ENCODE results near the gene STYK1. TPM values are rescaled to one million over a fixed set of nuclear protein-coding genes. Genes with fewer than 3 reads are reported as not detected.

Gene STYK1
- total RNA-seq, 2 experiments from 2014 or later: 0.70 to 1.1 TPM

DNA sequence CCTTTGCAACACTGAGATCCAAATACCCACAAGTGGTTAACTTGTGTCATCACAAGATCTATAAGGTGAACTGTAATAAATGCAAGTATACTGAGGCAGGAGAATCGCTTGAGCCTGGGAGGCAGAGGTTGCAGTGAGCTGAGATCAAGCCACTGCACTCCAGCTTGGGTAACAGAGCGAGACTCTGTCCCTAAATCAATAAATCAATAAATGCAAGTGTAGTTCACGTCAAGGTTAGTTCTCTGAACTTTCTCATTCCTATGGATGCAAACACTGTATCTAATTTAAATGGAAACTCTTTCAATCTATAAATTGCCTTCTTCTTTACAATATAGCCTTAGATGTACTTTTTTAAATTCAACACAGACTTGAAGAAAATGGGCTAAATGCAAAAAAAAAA is 63.7 kb downstream of the STYK1 start:
- ChIA-PET CTCF (no interaction called here), POLR2A (no interaction called here)
- Mint-ChIP-seq H3K4me1 (ENCODE audit: low read depth) (peaks cover 28% of the 10 kb centered on the region), H3K36me3 (ENCODE audit: low read depth) (peaks cover 65% of the 10 kb centered on the region), H3K9me3 (no peaks in the 10 kb centered on the region), H3K4me3 (no peak overlapping the region), H3K27me3 (peaks cover 2% of the 10 kb centered on the region), H3K27ac (no peak overlapping the region)
- TF ChIP-seq, protein P1, sequence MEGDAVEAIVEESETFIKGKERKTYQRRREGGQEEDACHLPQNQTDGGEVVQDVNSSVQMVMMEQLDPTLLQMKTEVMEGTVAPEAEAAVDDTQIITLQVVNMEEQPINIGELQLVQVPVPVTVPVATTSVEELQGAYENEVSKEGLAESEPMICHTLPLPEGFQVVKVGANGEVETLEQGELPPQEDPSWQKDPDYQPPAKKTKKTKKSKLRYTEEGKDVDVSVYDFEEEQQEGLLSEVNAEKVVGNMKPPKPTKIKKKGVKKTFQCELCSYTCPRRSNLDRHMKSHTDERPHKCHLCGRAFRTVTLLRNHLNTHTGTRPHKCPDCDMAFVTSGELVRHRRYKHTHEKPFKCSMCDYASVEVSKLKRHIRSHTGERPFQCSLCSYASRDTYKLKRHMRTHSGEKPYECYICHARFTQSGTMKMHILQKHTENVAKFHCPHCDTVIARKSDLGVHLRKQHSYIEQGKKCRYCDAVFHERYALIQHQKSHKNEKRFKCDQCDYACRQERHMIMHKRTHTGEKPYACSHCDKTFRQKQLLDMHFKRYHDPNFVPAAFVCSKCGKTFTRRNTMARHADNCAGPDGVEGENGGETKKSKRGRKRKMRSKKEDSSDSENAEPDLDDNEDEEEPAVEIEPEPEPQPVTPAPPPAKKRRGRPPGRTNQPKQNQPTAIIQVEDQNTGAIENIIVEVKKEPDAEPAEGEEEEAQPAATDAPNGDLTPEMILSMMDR (IDR thresholded peaks at IDR 0.05): no peak
- intact Hi-C loops (cut with micrococcal nuclease): no loop called here
- DNase-seq (no peak), ATAC-seq (no peak)

DNA sequence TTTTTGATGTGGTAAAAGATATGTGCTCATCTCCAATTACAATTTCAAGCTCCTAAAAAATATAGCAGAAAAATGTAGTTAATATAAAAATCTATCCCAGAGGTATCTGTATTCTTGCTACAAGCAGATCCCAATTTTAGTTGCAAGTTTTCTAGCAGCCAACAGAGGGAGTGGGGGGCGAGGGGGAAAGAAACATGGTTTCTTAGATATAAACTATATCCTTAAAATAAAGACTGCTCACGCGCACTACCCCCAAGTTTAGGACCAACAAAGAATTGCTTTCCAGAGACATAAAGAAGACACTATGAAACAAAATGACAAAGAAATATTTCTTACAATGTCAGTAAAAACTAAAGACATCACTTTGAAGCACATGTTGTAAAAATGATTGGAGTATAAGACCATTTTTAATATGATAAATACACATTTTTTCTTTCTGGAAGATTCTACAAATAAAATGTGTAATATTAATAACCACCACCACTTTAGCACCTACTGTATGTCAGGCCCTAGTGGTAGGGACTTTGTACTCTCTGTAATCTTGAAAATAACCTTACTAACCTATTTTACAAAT is 65.9 kb downstream of the STYK1 start:
- no peaks in the 10 kb centered on the region for H3K27me3 Mint-ChIP-seq
- no peak overlapping the region for H3K4me3 Mint-ChIP-seq
- ChIA-PET POLR2A (interaction anchor here (0.8 kb wide), 1 partner anchor 49 kb away, joined by 3 read pairs; no protein-coding TSS in a partner anchor), CTCF (interaction anchor here (0.6 to 1.2 kb wide), 5 partner anchors 11 to 945 kb away, joined by 3 read pairs; partner anchors contain the start of gene STYK1)
- H3K9me3 Mint-ChIP-seq: no peaks in the 10 kb centered on the region
- DNase-seq (peak; percentile 19), ATAC-seq (no peak)
- H3K27ac Mint-ChIP-seq: no peak overlapping the region
- TF ChIP-seq, protein P1 (IDR thresholded peaks at IDR 0.05): peak; percentile 35
- peaks cover 27% of the 10 kb centered on the region for H3K4me1 Mint-ChIP-seq (ENCODE audit: low read depth)
- intact Hi-C loops (cut with micrococcal nuclease): no loop called here
- peaks cover 75% of the 10 kb centered on the region for H3K36me3 Mint-ChIP-seq (ENCODE audit: low read depth)

DNA sequence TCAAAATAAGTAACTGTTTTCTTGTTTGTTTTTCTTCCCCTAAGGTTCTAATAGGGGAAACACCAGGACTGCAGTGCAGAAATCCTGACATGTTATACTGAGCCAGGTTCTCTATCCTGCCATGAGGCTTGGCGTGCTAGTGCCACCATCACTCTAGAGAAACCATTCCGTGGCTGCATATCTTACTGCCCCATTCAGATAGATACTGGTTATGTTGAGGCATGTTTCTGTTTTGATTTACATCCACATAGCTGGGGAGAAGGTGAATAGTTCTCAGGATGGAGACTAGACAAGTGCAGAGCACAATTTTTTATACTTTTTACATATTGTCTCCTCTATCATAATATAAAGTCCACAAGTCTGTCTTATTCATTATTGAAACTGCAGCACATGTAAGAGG is 72.0 kb downstream of the STYK1 start:
- intact Hi-C loops (cut with micrococcal nuclease): no loop called here
- DNase-seq (no peak), ATAC-seq (no peak)
- ChIA-PET POLR2A (interaction anchor here (0.9 kb wide), 1 partner anchor 15 kb away, joined by 3 read pairs; no protein-coding TSS in a partner anchor), CTCF (no interaction called here)
- H3K4me1 Mint-ChIP-seq (ENCODE audit: low read depth): peaks cover 13% of the 10 kb centered on the region
- H3K4me3 Mint-ChIP-seq: no peak overlapping the region
- no peaks in the 10 kb centered on the region for H3K27me3 Mint-ChIP-seq
- H3K36me3 Mint-ChIP-seq (ENCODE audit: low read depth): peaks cover 41% of the 10 kb centered on the region
- TF ChIP-seq, protein P1 (IDR thresholded peaks at IDR 0.05): no peak
- peak overlapping the region; percentile 31 for H3K27ac Mint-ChIP-seq
- no peaks in the 10 kb centered on the region for H3K9me3 Mint-ChIP-seq

DNA sequence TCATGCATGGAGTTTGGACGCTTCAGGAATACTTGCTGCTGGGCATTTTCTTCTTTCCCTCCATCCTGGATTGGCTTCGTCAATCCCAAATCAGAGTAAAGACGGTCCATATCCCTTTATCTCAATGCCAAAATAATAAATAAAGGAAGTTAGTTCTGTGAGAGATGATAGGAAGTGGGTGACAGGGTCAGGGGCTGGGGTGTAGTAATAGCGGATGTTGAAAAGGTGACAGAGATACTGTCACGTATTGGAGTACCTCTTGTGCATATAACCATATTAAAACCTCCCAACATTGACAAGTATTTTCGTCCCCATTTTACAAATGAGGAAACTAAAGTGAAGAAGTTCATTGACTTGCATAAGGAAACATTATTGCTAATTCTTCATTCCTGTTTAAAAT is 72.9 kb downstream of the STYK1 start:
- ChIA-PET CTCF (no interaction called here), POLR2A (no interaction called here)
- H3K4me1 Mint-ChIP-seq (ENCODE audit: low read depth): peaks cover 13% of the 10 kb centered on the region
- no peaks in the 10 kb centered on the region for H3K27me3 Mint-ChIP-seq
- TF ChIP-seq, protein P1 (IDR thresholded peaks at IDR 0.05): no peak
- H3K4me3 Mint-ChIP-seq: peak overlapping the region; percentile 3
- ATAC-seq: no peak
- H3K36me3 Mint-ChIP-seq (ENCODE audit: low read depth): peaks cover 47% of the 10 kb centered on the region
- no peaks in the 10 kb centered on the region for H3K9me3 Mint-ChIP-seq
- H3K27ac Mint-ChIP-seq: peak overlapping the region; percentile 53
- DNase-seq: no peak
- intact Hi-C loops (cut with micrococcal nuclease): no loop called here

DNA sequence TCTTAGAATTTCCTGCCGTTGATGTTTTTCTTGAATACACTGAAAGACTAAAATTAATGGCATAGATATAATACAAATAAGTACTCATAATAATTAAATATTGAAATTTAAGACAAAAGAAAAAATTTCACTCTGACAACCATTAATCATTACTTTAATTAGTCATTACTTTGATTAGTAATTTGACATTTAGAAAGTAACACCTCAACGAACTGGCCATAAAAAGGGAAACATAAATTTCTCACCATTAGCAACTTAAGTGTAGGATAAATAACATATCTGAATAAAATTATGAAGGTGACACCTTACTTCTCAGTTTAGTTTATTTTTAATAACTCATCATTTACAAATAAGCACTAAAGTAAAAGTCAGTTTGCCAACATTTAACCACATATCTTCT is 78.0 kb downstream of the STYK1 start:
- Mint-ChIP-seq H3K4me3 (peak overlapping the region; percentile 3), H3K9me3 (no peaks in the 10 kb centered on the region), H3K4me1 (ENCODE audit: low read depth) (no peaks in the 10 kb centered on the region), H3K36me3 (ENCODE audit: low read depth) (peaks cover 36% of the 10 kb centered on the region), H3K27ac (no peak overlapping the region), H3K27me3 (no peaks in the 10 kb centered on the region)
- POLR2A ChIA-PET: interaction anchor here (0.8 kb wide), 1 partner anchor 17 kb away, joined by 3 read pairs; no protein-coding TSS in a partner anchor
- ATAC-seq: no peak
- CTCF ChIA-PET: no interaction called here
- intact Hi-C loops (cut with micrococcal nuclease): no loop called here
- TF ChIP-seq, protein P1 (IDR thresholded peaks at IDR 0.05): no peak
- DNase-seq: no peak

Measured in activated CD8-positive, alpha-beta T cell treated with anti-CD3 and anti-CD28 coated beads for 36 hours (primary cell).